ENCODE data around the gene HCRTR1. TPM values are rescaled to one million over a fixed set of nuclear protein-coding genes. Genes with fewer than 3 reads are reported as not detected.

Gene HCRTR1
- polyA plus RNA-seq, 1 donor from 2014 or later = 0.37 TPM

DNA sequence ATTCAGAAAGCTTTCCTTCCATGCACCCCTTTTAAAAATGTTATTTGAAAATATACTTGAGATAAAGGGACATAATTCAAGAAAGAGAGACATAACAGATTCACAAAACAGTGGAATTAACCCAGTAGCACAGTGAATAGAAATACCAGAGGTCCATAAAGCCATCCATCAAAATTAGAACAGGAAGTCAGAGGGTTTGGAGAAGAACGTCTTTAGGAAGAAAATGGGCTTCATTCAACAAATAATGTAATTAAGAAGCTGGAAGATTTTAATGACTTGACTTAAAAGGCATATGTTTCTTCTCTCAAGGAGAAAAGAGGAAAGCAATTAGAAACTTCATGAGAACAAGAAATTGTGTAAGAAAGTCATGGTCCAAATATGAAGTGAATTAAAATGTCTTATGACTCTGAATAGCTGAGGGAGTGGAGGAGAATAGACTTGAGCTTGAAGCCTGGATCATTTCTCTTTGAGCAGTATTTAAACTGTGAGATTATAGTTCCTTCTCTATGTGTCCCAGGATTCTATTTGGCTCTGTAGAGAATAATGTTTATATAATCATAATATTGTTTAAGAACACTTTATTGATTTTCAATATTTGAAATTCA is 7.9 kb upstream of the HCRTR1 start:
- H3K27me3 ChIP-seq (ENCODE audit: insufficient read depth, low read depth, low read length) = no peaks in the 10 kb centered on the region
- H3K9me3 ChIP-seq (ENCODE audit: low read length) = no peaks in the 10 kb centered on the region
- H3K4me3 ChIP-seq (ENCODE audit: low read length) = no peak overlapping the region
- H4K20me1 ChIP-seq (ENCODE audit: insufficient read depth) = no peaks in the 10 kb centered on the region
- H3K9ac ChIP-seq (ENCODE audit: low read length) = no peak overlapping the region
- no peak overlapping the region for H3K4me2 ChIP-seq (ENCODE audit: low read length)
- no peak overlapping the region for H2AFZ ChIP-seq (ENCODE audit: low read depth, low read length)
- no peaks in the 10 kb centered on the region for H3K36me3 ChIP-seq (ENCODE audit: insufficient read depth, low read length)
- no peak overlapping the region for H3K27ac ChIP-seq (ENCODE audit: low read length)
- H3K79me2 ChIP-seq (replicated peaks; ENCODE audit: insufficient read depth, low read length) = no peaks in the 10 kb centered on the region
- H3F3A ChIP-seq (ENCODE audit: insufficient read depth, low read length, poor library complexity, severe bottlenecking) = no peaks in the 10 kb centered on the region
- H3K9me2 ChIP-seq (ENCODE audit: insufficient read depth, low read length) = no peaks in the 10 kb centered on the region
- TF ChIP-seq EP300 (conservative IDR thresholded peaks at IDR 0.05; ENCODE audit: poor library complexity, severe bottlenecking) (no peak), RAD21 (conservative IDR thresholded peaks at IDR 0.05) (no peak), SMC3 (conservative IDR thresholded peaks at IDR 0.05; ENCODE audit: poor library complexity) (no peak), POLR2AphosphoS5 (IDR thresholded peaks at IDR 0.05) (no peak)

DNA sequence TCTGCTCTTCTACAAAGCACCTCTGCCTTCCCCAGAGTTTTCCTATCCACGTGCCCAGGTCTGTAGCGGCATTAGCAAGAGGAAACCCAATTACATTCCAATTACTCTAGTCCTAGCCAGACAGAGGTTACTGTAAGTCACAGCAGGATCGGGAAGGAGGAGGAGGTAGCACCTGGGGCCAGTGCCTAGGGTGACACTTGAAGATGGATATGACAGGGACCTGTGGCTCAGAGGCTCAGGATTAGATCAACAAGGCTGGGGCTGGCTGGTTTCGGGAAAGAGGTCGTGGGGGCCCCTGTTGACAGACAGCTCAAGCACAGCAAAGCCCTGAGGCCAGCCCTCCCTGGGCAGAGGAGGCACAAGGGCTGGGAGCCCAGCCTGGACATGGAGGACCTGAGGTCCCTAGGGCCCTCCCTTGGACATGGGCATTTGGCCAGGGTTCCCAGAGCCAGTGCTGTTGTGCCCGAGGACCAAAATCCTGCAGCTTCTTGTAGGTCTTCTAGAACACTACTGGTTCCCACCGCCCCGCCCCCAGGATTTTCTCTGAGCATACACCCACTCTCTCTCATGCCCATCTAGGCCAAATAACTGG is 3.0 kb upstream of the HCRTR1 start:
- no peak overlapping the region for H3K9ac ChIP-seq (ENCODE audit: low read length)
- no peaks in the 10 kb centered on the region for H4K20me1 ChIP-seq (ENCODE audit: insufficient read depth)
- no peak overlapping the region for H3K4me2 ChIP-seq (ENCODE audit: low read length)
- no peaks in the 10 kb centered on the region for H3F3A ChIP-seq (ENCODE audit: insufficient read depth, low read length, poor library complexity, severe bottlenecking)
- TF ChIP-seq, protein P1, sequence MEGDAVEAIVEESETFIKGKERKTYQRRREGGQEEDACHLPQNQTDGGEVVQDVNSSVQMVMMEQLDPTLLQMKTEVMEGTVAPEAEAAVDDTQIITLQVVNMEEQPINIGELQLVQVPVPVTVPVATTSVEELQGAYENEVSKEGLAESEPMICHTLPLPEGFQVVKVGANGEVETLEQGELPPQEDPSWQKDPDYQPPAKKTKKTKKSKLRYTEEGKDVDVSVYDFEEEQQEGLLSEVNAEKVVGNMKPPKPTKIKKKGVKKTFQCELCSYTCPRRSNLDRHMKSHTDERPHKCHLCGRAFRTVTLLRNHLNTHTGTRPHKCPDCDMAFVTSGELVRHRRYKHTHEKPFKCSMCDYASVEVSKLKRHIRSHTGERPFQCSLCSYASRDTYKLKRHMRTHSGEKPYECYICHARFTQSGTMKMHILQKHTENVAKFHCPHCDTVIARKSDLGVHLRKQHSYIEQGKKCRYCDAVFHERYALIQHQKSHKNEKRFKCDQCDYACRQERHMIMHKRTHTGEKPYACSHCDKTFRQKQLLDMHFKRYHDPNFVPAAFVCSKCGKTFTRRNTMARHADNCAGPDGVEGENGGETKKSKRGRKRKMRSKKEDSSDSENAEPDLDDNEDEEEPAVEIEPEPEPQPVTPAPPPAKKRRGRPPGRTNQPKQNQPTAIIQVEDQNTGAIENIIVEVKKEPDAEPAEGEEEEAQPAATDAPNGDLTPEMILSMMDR (IDR thresholded peaks at IDR 0.05; ENCODE audit: poor library complexity, severe bottlenecking) = no peak
- TF ChIP-seq EZH2 (IDR thresholded peaks at IDR 0.05; ENCODE audit: borderline replicate concordance, insufficient read depth, low read length, poor library complexity, severe bottlenecking) (no peak), RAD21 (conservative IDR thresholded peaks at IDR 0.05) (no peak), MXI1 (conservative IDR thresholded peaks at IDR 0.05; ENCODE audit: poor library complexity, severe bottlenecking) (no peak), POLR2AphosphoS5 (IDR thresholded peaks at IDR 0.05) (no peak), EP300 (conservative IDR thresholded peaks at IDR 0.05; ENCODE audit: poor library complexity, severe bottlenecking) (no peak)
- TF ChIP-seq, protein P2, sequence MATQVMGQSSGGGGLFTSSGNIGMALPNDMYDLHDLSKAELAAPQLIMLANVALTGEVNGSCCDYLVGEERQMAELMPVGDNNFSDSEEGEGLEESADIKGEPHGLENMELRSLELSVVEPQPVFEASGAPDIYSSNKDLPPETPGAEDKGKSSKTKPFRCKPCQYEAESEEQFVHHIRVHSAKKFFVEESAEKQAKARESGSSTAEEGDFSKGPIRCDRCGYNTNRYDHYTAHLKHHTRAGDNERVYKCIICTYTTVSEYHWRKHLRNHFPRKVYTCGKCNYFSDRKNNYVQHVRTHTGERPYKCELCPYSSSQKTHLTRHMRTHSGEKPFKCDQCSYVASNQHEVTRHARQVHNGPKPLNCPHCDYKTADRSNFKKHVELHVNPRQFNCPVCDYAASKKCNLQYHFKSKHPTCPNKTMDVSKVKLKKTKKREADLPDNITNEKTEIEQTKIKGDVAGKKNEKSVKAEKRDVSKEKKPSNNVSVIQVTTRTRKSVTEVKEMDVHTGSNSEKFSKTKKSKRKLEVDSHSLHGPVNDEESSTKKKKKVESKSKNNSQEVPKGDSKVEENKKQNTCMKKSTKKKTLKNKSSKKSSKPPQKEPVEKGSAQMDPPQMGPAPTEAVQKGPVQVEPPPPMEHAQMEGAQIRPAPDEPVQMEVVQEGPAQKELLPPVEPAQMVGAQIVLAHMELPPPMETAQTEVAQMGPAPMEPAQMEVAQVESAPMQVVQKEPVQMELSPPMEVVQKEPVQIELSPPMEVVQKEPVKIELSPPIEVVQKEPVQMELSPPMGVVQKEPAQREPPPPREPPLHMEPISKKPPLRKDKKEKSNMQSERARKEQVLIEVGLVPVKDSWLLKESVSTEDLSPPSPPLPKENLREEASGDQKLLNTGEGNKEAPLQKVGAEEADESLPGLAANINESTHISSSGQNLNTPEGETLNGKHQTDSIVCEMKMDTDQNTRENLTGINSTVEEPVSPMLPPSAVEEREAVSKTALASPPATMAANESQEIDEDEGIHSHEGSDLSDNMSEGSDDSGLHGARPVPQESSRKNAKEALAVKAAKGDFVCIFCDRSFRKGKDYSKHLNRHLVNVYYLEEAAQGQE (IDR thresholded peaks at IDR 0.05; ENCODE audit: borderline replicate concordance) = no peak
- no peak overlapping the region for H2AFZ ChIP-seq (ENCODE audit: low read depth, low read length)
- H3K4me3 ChIP-seq (ENCODE audit: low read length) = no peak overlapping the region
- peaks cover 18% of the 10 kb centered on the region for H3K27me3 ChIP-seq (ENCODE audit: insufficient read depth, low read depth, low read length)
- H3K27ac ChIP-seq (ENCODE audit: low read length) = no peak overlapping the region
- no peaks in the 10 kb centered on the region for H3K9me3 ChIP-seq (ENCODE audit: low read length)
- no peaks in the 10 kb centered on the region for H3K9me2 ChIP-seq (ENCODE audit: insufficient read depth, low read length)
- H3K79me2 ChIP-seq (replicated peaks; ENCODE audit: insufficient read depth, low read length) = no peaks in the 10 kb centered on the region
- no peaks in the 10 kb centered on the region for H3K36me3 ChIP-seq (ENCODE audit: insufficient read depth, low read length)
